HepG2 (cell line): Measurements from ENCODE around the gene HEXIM1. TPM values are rescaled to one million over a fixed set of nuclear protein-coding genes. Genes with fewer than 3 reads are reported as not detected.

ENCODE experiments used
- BORCS8-MEF2B ChIP-seq: sonication (generic); formaldehyde crosslinking; IDR thresholded peaks from 2 replicates; pipeline ENCODE4 v1.8.0; 2022; ENCODE audit warnings: mild to moderate bottlenecking, missing genetic modification reagents
- HMGXB3 ChIP-seq: sonication (generic); formaldehyde crosslinking; IDR thresholded peaks from 2 replicates; pipeline ENCODE4 v1.4.0; 2020; ENCODE audit warnings: missing genetic modification reagents, borderline replicate concordance
- MBNL3 ChIP-seq: fragments of 250-450 bp; sonication (Bioruptor Pico); conservative IDR thresholded peaks from 2 replicates; pipeline ENCODE4 v1.8.0; 2022; ENCODE audit warnings: mild to moderate bottlenecking, inconsistent platforms
- NR2F1 ChIP-seq, 2 experiments: fragments of 450-650 bp in 1 of 2; formaldehyde crosslinking in 1 of 2; IDR thresholded peaks; 2 replicates each; pipeline versions ENCODE4 v1.5.0 to v1.6.1; 2016 to 2020; ENCODE audit warnings: mild to moderate bottlenecking in 1 of 2, missing compliant biosample characterization in 1 of 2, missing genetic modification reagents in 1 of 2, moderate library complexity in 1 of 2
- ONECUT2 ChIP-seq: sonication (generic); formaldehyde crosslinking; IDR thresholded peaks from 2 replicates; pipeline ENCODE4 v1.4.0; 2020; ENCODE audit warnings: missing genetic modification reagents
- PBX2 ChIP-seq: IDR thresholded peaks from 2 replicates; pipeline ENCODE4 v1.6.1; 2016; ENCODE audit warnings: control low read depth
- PLSCR1 ChIP-seq: sonication (generic); formaldehyde crosslinking; IDR thresholded peaks from 2 replicates; pipeline ENCODE4 v1.5.0; 2020; ENCODE audit warnings: missing genetic modification reagents, mild to moderate bottlenecking, borderline replicate concordance
- PRDM4 ChIP-seq: sonication (generic); formaldehyde crosslinking; IDR thresholded peaks from 2 replicates; pipeline ENCODE4 v1.9.0; 2021; ENCODE audit warnings: missing genetic modification reagents, borderline replicate concordance
- RFXAP ChIP-seq: sonication (generic); formaldehyde crosslinking; IDR thresholded peaks from 2 replicates; pipeline ENCODE4 v1.4.0; 2020; ENCODE audit warnings: missing genetic modification reagents, borderline replicate concordance
- SOX6 ChIP-seq, 2 experiments: fragments of 450-650 bp in 1 of 2; sonication (generic) in 1 of 2; formaldehyde crosslinking in 1 of 2; IDR thresholded peaks; 2 replicates each; pipeline versions ENCODE4 v1.4.0 to v1.6.1; 2017 to 2020; ENCODE audit warnings: antibody characterized with exemption in 1 of 2, mild to moderate bottlenecking in 1 of 2, missing genetic modification reagents in 1 of 2
- U2AF2 ChIP-seq: fragments of 200-400 bp; formaldehyde crosslinking; IDR thresholded peaks from 2 replicates; pipeline ENCODE4 v1.6.1; 2017; ENCODE audit warnings: low read depth, mild to moderate bottlenecking, low read length
- ZNF138 ChIP-seq: sonication (generic); formaldehyde crosslinking; IDR thresholded peaks from 2 replicates; pipeline ENCODE4 v1.5.0; 2020; ENCODE audit warnings: mild to moderate bottlenecking, low read depth, missing genetic modification reagents
- ZNF512B ChIP-seq: sonication (generic); formaldehyde crosslinking; IDR thresholded peaks from 2 replicates; pipeline ENCODE4 v1.5.1; 2020; ENCODE audit warnings: missing genetic modification reagents, mild to moderate bottlenecking, borderline replicate concordance
- ZNF567 ChIP-seq: sonication (generic); formaldehyde crosslinking; IDR thresholded peaks from 2 replicates; pipeline ENCODE4 v1.8.1; 2023; ENCODE audit warnings: mild to moderate bottlenecking, missing genetic modification reagents, borderline replicate concordance
- ZNF841 ChIP-seq: sonication (generic); formaldehyde crosslinking; IDR thresholded peaks from 2 replicates; pipeline ENCODE4 v1.8.1; 2023; ENCODE audit warnings: missing genetic modification reagents, borderline replicate concordance
- polyA plus RNA-seq, 8 experiments: library from polyadenylated mRNA; depleted of rRNA in 3 of 8; stranded (reverse) in 7 of 8; unstranded in 1 of 8; fragments of >200 nt; fragmentation: Illumina TruSeq in 4 of 8; extraction: Trizol in 4 of 8; gene quantifications; 2 replicates each; pipeline versions ENCODE4 v1.2.1 to v1.2.3, GENCODE V29; 2011 to 2016; ENCODE audit warnings: low read depth in 4 of 8, missing spikeins in 1 of 8, mixed read lengths in 1 of 8; ENCODE audit not compliant: insufficient read depth in 1 of 8
- total RNA-seq, 5 experiments: library from RNA; depleted of rRNA; stranded (reverse); fragments of >200 nt; fragmentation: Illumina TruSeq; extraction: Trizol; gene quantifications; 2 replicates each; pipeline ENCODE4 v1.2.3, GENCODE V29; 2016; ENCODE audit warnings: low read depth in 1 of 5

Gene HEXIM1
- total and polyA plus RNA-seq, 2 of the 13 experiments (the other 11 are each of a cell fraction or from before 2014, with no cell fraction given): 10.5 to 16.6 TPM

- TF ChIP-seq HMGXB3 (peak; percentile 86), MBNL3 (CRISPR knock-in tag) (no peak), ZNF567 (CRISPR knock-in tag) (peak; percentile 98), BORCS8-MEF2B (CRISPR knock-in tag) (peak; percentile 80), PLSCR1 (CRISPR knock-in tag) (no peak), ZNF512B (CRISPR knock-in tag) (peak; percentile 74; the same call in 1 of the 2 replicates), ZNF841 (no peak), PBX2 (no peak), PRDM4 (no peak), ONECUT2 (no peak; the same call in 1 of the 2 replicates), NR2F1 (CRISPR knock-in tag; IDR thresholded peaks at IDR 0.05) (peak; percentile 80 to 86), RFXAP (peak; percentile 61; the same call in 1 of the 2 replicates), U2AF2 (no peak), SOX6 (IDR thresholded peaks at IDR 0.05) (no peak), SOX6 (CRISPR knock-in tag; IDR thresholded peaks at IDR 0.05) (peak; percentile 81), ZNF138 (CRISPR knock-in tag) (peak; percentile 83; the same call in 1 of the 2 replicates)
Measured at GRCh38 chr17:45197555-45198334, 49.5 kb downstream of the HEXIM1 start (continued).
